Stimulated activated CD4-positive, alpha-beta T cell treated with anti-CD3 and anti-CD28 coated beads, Interleukin-4, amount 100 ng/mL, for 1 hour (primary cell): ENCODE data around the gene CACNA2D3.

Experiments
- DNase-seq: peaks from one replicate; pipeline ENCODE4 v3.0.0-alpha.2; 2020

Gene CACNA2D3

DNA sequence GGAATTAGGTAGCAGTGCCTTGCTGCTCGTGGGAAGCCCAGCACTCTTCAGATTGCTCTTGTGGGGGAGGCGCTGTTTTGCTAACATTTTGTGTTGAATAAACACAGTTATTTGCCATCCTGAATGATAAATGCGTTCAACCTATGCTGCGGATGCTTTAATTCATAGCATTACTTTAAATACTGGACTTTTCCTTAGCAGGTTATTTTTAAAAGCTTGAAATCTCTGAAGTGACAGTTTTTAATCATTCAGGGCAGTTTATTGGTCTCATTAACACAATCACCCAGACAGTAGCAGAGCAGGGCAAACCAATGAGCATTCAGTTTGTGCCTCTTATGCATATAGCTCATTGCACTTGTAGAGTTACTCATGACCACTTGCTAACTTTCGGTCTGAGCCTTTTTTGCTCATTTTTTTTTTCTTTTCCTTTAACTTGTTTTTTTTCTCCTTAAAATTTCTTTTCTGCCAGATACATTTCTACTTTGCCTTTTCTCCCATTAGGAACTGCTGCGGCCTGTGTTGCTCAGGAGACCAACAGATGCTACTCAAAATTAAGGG lies 5.2 kb downstream of the CACNA2D3 start:
- DNase-seq, result no peak

GRCh38 chr3:54131026-54131605 lies 8.8 kb downstream of the CACNA2D3 start:
- no peak for DNase-seq

DNA sequence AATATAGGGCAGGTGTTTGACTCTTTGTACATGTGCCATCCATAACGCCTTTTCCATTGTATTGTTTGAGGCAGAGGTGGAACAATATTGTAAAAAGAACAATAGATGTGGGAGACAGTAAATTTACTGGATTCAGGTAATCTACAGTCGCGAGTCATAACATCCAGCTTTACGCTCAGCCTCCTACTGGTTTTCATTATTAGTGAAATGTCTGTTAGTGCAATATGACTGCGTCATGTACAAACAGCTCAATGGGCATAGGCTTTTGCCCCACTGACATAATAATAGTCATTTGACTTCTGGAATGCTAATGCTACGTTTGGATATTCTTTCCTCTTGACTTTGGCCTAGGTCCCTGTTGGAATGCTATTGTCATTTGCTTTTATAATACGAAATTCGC lies 9.5 kb downstream of the CACNA2D3 start:
- DNase-seq, result no peak

DNA sequence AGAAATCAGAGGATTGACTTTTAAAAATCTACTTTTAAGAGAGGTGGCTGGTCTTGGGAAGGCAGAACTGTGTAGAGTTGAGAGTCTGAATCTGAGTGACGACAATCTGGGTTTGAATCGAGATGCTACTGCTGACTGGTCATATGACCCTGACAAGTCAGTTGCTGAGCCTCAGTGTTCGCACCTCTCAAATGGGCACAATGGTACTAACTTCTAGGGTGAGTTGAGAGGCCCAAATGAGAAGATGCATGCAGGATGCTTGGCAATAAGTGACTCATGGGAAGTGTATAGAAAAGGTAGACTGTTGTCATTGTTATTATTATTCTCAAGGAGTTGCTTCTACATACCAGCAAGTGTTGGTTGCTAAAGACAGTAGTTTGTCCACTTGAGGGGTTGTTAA lies 10.3 kb downstream of the CACNA2D3 start:
- no peak for DNase-seq

DNA sequence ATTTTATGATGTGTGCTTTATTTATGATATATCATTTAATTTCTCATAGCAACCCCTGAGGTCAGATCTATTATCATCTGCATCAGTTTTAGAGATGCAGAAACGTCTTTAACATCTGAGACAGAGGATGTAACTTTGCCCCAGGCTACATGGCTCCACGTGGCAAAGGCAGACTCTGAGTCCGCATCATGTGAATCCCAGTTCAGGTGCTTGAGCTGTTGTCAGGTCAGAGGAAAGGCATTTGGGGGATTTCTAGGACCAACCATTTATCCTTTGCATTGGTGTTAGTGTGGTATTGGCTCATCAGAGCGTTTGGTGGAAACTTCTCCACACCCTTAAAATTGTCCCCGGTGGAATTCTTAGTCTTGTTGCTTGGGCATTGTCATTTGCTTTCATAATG lies 10.8 kb downstream of the CACNA2D3 start:
- DNase-seq, result no peak

GRCh38 chr3:54134155-54134554 lies 11.8 kb downstream of the CACNA2D3 start:
- DNase-seq, result no peak

DNA sequence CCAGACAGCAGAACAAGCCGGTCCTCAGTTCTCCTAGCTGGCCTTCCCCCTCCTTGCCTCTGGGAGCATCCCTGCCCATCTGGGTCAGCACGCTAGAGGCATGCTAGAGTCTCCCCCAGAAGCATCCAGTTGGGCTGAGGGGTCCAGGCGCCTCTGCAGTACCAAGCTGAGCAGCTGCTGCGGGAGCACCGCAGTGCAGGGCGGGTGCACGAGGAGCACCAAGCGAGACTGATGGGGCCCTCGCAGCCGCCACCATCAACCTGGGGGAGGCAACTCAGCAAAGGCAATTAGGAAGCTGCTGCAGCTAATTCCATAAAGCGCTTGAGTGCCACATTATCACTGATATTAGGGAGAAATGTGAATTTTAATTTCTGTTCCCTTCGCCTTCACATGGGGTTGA lies 12.4 kb downstream of the CACNA2D3 start:
- DNase-seq, result no peak

DNA sequence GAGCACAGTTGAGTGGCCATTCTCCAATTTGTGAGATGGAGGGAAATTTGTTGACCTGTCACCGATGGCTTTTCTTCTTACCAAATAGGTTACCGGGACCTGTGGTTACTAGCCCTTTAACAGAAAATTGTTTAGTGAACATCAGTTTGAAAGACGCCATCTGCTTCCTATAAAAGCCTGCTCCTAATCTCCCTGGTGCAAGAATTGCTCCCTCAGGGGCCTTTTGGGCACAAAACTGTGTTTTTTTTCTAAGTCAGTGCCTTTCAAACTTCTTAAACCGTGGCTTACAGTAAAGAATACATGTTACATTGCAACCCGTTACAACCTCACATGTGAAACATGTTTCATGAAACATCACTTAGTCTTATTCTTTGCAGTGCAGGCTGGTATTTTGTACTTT lies 15.0 kb downstream of the CACNA2D3 start:
- DNase-seq, result no peak

DNA sequence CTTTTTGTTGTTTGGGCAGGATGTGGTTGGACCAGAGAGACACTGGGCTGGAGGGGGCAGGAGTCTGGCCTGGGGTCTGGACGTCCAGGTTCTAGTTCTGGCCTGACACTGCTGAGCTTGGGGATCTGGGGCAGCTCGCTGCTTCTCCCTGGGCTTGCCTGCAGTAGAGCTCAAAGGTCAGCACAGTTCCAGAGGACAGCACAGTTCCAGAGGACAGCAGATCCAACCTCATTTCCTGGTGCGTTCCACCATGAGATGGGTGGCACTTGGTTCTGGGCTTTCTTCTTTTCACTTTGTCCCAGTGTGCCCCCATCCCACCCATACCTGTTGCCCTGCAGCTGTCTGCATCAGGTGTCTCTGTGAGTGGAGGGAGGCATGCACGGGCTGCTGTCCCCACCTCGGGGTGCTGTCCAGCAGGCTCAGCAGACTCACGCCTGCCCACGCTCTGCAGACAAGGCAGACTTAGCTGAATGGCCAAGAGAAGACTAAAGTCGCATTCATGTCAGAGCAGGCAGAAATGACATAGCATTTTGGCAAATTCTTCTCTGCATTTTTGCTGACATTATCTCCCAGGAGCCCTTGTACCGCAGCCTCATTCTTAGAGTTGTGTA lies 16.7 kb downstream of the CACNA2D3 start:
- DNase-seq, result no peak

DNA sequence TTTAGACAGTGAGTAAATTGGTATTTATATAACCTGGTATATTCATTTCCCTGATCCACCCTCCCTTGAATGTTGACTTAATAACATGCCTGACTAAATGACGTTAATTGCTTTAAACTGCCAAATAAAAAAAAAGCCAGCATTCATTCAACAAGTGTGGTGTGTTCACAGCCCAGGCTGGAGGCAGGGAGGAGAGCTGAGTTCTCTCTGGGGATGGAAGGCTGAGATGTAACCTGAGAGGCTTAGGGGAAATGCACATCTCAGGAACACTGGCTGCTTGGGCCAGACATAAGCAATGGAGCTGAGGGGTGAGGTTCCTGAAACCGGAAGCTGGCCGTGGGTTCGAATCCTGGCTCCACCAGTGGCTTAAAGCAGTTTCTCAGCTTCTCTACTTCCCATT lies 17.3 kb downstream of the CACNA2D3 start:
- DNase-seq, result no peak

GRCh38 chr3:54144284-54144683 lies 21.9 kb downstream of the CACNA2D3 start:
- no peak for DNase-seq

DNA sequence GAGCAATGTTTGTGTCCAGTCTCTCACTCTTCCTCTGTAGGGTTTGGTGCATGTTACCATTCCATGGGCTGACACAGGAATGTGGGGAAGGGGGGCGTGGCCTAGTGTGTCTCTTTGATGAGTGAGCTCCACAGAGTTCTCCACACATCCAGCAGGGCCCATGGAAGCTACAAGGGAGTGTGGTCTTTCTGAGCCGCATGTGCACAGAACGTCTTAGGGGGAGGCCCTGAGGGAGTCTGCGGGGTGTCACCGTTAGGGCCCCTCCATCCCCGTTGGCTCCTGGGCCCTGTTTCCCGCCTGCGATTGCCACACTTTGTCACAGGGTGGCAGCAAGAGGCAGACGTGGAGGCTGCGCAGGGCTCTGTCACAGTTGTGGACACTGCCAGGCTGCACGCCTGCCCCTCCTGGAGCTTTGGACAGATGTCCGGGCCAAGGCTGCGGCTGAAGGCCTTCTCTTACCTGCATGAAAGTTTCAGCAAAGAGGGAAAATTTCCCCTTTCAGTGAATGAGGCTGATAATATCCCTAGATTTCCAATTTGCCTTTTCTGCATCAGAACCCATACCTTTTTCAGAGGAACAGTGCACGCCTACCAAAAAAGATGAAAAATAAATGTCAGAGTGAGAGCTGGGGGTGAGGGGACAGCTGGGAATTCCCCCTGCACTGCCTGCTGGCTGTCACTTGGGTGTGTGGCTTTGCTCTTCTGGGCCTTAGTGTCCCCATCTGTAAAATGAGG lies 24.3 kb downstream of the CACNA2D3 start:
- no peak for DNase-seq

GRCh38 chr3:54150864-54151467 lies 28.6 kb downstream of the CACNA2D3 start:
- no peak for DNase-seq

DNA sequence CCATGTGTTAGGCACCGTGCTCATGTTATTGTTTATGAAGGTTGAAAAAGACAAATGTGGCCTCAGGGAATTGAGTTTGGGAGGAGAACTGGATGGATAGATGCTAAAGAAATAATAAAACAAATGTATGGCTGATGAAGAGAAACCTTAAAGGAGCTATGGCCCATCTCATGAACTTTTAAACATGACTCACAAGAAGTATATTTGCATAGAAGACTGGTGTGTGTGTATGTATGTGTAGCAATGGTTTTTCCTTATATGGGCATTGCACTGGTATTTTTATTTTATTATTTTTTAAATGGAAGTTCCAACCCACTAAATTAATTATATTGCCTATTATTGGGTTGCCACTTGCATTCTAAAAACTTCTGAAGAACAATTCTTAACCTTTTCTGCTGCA lies 31.1 kb downstream of the CACNA2D3 start:
- DNase-seq, result no peak

- no peak for DNase-seq
These were observed 35.5 kb downstream of the CACNA2D3 start for GRCh38 chr3:54157860-54158259.

DNA sequence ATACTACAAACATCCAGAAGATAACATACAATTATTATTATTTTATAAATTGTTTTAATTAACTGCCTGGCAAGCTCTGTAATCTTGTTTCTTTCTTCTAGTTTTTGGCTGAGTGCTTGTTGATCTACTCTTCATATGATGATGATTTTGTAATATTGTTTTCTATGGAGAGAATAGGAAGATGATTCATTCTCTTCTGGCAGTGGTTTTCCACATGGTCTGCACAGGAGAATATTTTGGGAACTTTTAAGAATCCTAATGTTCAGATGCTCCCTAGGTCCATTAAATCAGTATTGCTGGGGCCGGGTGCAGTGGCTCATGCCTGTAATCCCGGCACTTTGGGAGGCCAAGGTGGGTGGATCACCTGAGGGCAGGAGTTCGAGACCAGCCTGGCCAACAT lies 37.6 kb downstream of the CACNA2D3 start:
- DNase-seq, result no peak

- DNase-seq, result no peak
These were observed 41.1 kb downstream of the CACNA2D3 start for GRCh38 chr3:54163441-54163840.

- no peak for DNase-seq
These were observed 42.0 kb downstream of the CACNA2D3 start for GRCh38 chr3:54164192-54164975.

GRCh38 chr3:54165865-54166264 lies 43.5 kb downstream of the CACNA2D3 start:
- DNase-seq, result no peak

DNA sequence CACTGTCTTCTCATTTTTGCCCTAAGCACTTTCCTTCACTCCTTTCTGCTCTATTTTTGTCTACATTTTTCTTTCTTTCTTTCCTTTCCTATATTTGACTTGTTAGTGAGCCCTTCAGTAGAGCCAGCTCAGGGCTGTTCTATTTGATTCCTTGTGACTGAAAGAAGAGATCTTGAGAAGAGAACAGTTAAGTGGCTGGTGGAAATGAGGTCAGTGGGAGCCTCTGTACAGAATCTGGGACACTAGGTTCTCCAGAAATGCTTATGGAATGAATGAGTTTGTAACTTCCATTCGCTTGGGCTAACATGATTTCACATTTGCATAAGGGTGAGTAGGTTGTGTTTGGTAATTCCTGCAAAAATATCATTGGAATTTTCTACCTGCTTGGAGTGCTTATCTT lies 45.6 kb downstream of the CACNA2D3 start:
- DNase-seq, result no peak

- no peak for DNase-seq
These were observed 46.1 kb downstream of the CACNA2D3 start for GRCh38 chr3:54168451-54168850.

DNA sequence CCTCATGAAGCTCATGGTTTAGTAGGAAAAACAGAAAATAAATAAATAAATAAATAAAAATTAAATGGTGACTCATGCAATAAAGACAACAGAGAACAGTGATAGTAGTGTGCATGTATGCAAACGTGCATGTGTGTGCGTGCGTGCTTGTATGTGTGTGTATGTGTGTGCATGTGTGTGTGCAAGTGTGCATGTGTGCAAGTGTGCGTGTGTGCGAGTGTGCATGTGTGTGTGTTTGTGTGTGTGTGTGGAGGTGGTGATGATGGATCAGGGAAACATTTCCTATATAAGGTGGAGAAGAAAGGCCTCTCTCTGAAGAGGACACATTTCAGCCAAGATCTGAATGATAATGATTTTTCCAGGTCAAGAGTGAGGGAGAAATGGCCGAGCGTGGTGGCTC lies 47.2 kb downstream of the CACNA2D3 start:
- no peak for DNase-seq

DNA sequence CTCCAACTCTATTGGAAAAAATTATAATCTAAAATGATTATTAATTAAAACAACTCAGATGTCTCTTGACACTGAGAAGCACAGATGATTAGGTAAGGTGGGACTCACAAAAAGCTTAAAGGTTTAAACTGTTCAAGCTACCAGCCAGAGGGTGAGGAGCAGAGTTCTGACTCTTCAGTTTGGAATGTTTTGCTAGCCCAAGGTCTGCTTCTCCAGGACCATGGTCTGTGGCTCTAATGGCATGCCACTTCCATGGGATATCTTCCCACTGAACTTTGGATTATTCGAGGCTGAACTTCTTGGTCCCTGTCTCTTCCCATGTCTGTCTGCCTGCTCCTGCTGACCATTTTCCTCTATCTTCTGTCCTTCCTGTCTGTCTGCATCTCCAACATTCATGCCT lies 49.2 kb downstream of the CACNA2D3 start:
- DNase-seq, result no peak
